ENCODE measurements around the gene PRDM8. TPM values are rescaled to one million over a fixed set of nuclear protein-coding genes. Genes with fewer than 3 reads are reported as not detected.
"Not testable (repeated sequence)": the region's sequence is repeated elsewhere in the genome, so short reads cannot be mapped to it uniquely, and the experiment has no call there.

Gene PRDM8
- total RNA-seq, 2 donors from 2014 or later, result 0.82 to 1.6 TPM

GRCh38 chr4:80240976-80241375 lies 43.7 kb downstream of the PRDM8 start:
- Histone ChIP-seq H3K27me3 (no peaks in the 10 kb centered on the region), H3K36me3 (no peaks in the 10 kb centered on the region), H3K9ac (ENCODE audit: low read depth in 2 of 2, low read length in 2 of 2) (no peak overlapping the region), H3K4me1 (no peaks in the 10 kb centered on the region), H3K4me3 (no peak overlapping the region), H3K27ac (no peak overlapping the region), H3K9me3 (no peaks in the 10 kb centered on the region)
- TF ChIP-seq, protein P1, sequence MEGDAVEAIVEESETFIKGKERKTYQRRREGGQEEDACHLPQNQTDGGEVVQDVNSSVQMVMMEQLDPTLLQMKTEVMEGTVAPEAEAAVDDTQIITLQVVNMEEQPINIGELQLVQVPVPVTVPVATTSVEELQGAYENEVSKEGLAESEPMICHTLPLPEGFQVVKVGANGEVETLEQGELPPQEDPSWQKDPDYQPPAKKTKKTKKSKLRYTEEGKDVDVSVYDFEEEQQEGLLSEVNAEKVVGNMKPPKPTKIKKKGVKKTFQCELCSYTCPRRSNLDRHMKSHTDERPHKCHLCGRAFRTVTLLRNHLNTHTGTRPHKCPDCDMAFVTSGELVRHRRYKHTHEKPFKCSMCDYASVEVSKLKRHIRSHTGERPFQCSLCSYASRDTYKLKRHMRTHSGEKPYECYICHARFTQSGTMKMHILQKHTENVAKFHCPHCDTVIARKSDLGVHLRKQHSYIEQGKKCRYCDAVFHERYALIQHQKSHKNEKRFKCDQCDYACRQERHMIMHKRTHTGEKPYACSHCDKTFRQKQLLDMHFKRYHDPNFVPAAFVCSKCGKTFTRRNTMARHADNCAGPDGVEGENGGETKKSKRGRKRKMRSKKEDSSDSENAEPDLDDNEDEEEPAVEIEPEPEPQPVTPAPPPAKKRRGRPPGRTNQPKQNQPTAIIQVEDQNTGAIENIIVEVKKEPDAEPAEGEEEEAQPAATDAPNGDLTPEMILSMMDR (IDR thresholded peaks at IDR 0.05), result no peak
- DNase-seq, result no peak
- intact Hi-C loops (cut with DNase I), result no loop called here

GRCh38 chr4:80243274-80244018 lies 46.1 kb downstream of the PRDM8 start:
- intact Hi-C loops (cut with DNase I), result no loop called here
- no peak for DNase-seq
- H3K4me1 ChIP-seq, result no peaks in the 10 kb centered on the region
- no peak overlapping the region for H3K4me3 ChIP-seq
- no peaks in the 10 kb centered on the region for H3K9me3 ChIP-seq
- H3K27ac ChIP-seq, result no peak overlapping the region
- TF ChIP-seq, protein P1 (IDR thresholded peaks at IDR 0.05), result no peak
- no peak overlapping the region for H3K9ac ChIP-seq (ENCODE audit: low read depth in 2 of 2, low read length in 2 of 2)
- no peaks in the 10 kb centered on the region for H3K27me3 ChIP-seq
- no peaks in the 10 kb centered on the region for H3K36me3 ChIP-seq

GRCh38 chr4:80247484-80247883 lies 50.2 kb downstream of the PRDM8 start:
- DNase-seq; H3K36me3 ChIP-seq; H3K4me3 ChIP-seq; H3K9ac ChIP-seq (ENCODE audit: low read depth in 2 of 2, low read length in 2 of 2); H3K4me1 ChIP-seq; intact Hi-C loops (cut with DNase I); H3K27me3 ChIP-seq; H3K27ac ChIP-seq; H3K9me3 ChIP-seq: not testable (repeated sequence)

DNA sequence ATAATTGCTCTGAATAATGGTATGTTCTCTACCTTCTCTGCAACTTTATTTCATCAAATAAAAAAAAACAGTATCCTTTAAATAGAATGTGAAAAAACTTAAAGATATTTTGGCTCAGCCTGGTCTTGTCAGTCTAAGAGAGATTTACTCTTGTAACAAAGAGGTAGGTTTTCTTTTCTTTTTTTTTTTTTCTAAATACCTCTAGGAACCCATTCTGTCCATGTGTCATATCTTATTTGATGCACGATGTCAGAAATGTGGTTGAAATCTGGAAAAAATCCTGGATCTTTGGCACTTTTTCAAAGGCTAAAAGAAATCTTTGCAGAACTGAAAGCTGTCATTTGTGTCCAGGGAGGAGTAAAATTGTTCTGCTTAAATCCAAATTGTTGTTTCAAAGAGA lies 51.8 kb downstream of the PRDM8 start:
- Histone ChIP-seq H3K9ac (ENCODE audit: low read depth in 2 of 2, low read length in 2 of 2) (no peak overlapping the region), H3K4me1 (no peaks in the 10 kb centered on the region), H3K36me3 (no peaks in the 10 kb centered on the region), H3K27me3 (no peaks in the 10 kb centered on the region), H3K4me3 (no peak overlapping the region), H3K27ac (no peak overlapping the region), H3K9me3 (no peaks in the 10 kb centered on the region)
- TF ChIP-seq, protein P1 (IDR thresholded peaks at IDR 0.05), result no peak
- intact Hi-C loops (cut with DNase I), result no loop called here
- no peak for DNase-seq

DNA sequence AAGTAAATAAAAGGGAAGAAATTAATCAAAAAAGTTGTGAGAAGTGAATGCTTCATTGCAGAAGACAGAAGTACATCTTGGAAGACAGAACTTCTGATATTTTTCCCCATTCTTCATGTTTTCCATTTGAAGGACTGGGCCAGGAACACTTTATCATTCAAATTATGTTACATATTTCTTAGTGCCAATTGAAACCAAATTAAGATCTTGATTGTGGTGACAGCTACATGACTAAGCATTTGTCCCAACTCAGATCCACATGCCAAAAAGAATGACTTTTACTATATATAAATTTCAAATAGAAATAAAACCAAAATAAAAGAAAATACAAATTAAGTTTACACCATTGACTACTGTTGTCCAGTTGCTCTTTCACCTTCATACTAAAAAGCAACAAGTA lies 55.1 kb downstream of the PRDM8 start:
- Histone ChIP-seq H3K9ac (ENCODE audit: low read depth in 2 of 2, low read length in 2 of 2) (no peak overlapping the region), H3K36me3 (no peaks in the 10 kb centered on the region), H3K27me3 (no peaks in the 10 kb centered on the region), H3K4me3 (no peak overlapping the region), H3K4me1 (no peaks in the 10 kb centered on the region), H3K9me3 (no peaks in the 10 kb centered on the region), H3K27ac (no peak overlapping the region)
- DNase-seq, result no peak
- intact Hi-C loops (cut with DNase I), result no loop called here
- TF ChIP-seq, protein P1 (IDR thresholded peaks at IDR 0.05), result no peak

GRCh38 chr4:80252953-80253352 lies 55.6 kb downstream of the PRDM8 start:
- no peak overlapping the region for H3K27ac ChIP-seq
- TF ChIP-seq, protein P1 (IDR thresholded peaks at IDR 0.05), result no peak
- H3K27me3 ChIP-seq, result no peaks in the 10 kb centered on the region
- no peak for DNase-seq
- H3K4me1 ChIP-seq, result no peaks in the 10 kb centered on the region
- no peak overlapping the region for H3K9ac ChIP-seq (ENCODE audit: low read depth in 2 of 2, low read length in 2 of 2)
- no peak overlapping the region for H3K4me3 ChIP-seq
- no peaks in the 10 kb centered on the region for H3K36me3 ChIP-seq
- intact Hi-C loops (cut with DNase I), result no loop called here
- H3K9me3 ChIP-seq, result no peaks in the 10 kb centered on the region
